GM12878 (cell line): Measurements from ENCODE around the gene RHNO1. TPM values are rescaled to one million over a fixed set of nuclear protein-coding genes. Genes with fewer than 3 reads are reported as not detected.

Source experiments
- ATAC-seq: fragments of 200-7000 bp; cut with Tn5 transposase; 3 replicates; pipeline ENCODE4 v1.9.1; 2020; ENCODE audit warnings: mild to moderate bottlenecking, moderate library complexity
- BruUV-seq: library from RNA; stranded (reverse); fragments of 400-500 nt; replicated peaks from 2 replicates; lab custom pipeline; 2021; lab: Mats Ljungman, UMichigan
- CTCF ChIA-PET: fragments of 300-600 bp; sonication (Branson Sonifier 250); formaldehyde crosslinking; extraction: SDS; loops from one replicate; lab custom pipeline; 2021; ENCODE audit warnings: inconsistent platforms; lab: Yijun Ruan, JAX
- POLR2A ChIA-PET: fragments of 350-600 bp; formaldehyde crosslinking; extraction: SDS; loops from one replicate; lab custom pipeline; 2021; ENCODE audit warnings: inconsistent platforms; lab: Charles Lee
- RAD21 ChIA-PET: fragments of 300-600 bp; sonication (Branson Sonifier 250); formaldehyde crosslinking; loops from one replicate; lab custom pipeline; 2023; ENCODE audit warnings: antibody characterized with exemption; ENCODE audit not compliant: unreplicated experiment; lab: Charles Lee
- SMC1A ChIA-PET: fragments of 300-600 bp; sonication (Branson Sonifier 250); formaldehyde crosslinking; loops from one replicate; lab custom pipeline; 2023; ENCODE audit not compliant: unreplicated experiment, uncharacterized antibody; lab: Charles Lee
- DNase-seq: peaks from one replicate; pipeline ENCODE4 v3.0.0-alpha.2; 2011; ENCODE audit warnings: low read depth, low spot score
- FAIRE-seq: peaks from 3 replicates; lab custom pipeline; 2011; peaks lifted over from hg19 to GRCh38; lab: Jason Lieb, UNC
- H2AFZ ChIP-seq: 2 replicates; pipeline ENCODE4 v1.6.0; 2011; ENCODE audit warnings: low read depth, low read length, control low read depth; ENCODE audit not compliant: control insufficient read depth
- H3K27ac ChIP-seq: 2 replicates; pipeline ENCODE4 v1.5.1; 2011; ENCODE audit warnings: control low read depth; ENCODE audit not compliant: control insufficient read depth, insufficient read depth
- H3K27me3 ChIP-seq, 2 experiments: replicated peaks in 1 of 2; 2 replicates each; pipeline versions ENCODE4 v1.6.0 to v1.6.1; 2011; ENCODE audit warnings: low read length in 1 of 2; ENCODE audit not compliant: control insufficient read depth in 2 of 2, insufficient read depth in 2 of 2
- H3K36me3 ChIP-seq, 2 experiments: 2 replicates each; pipeline ENCODE4 v1.5.1; 2011; ENCODE audit warnings: low read length in 1 of 2; ENCODE audit not compliant: control insufficient read depth in 2 of 2, insufficient read depth in 2 of 2
- H3K4me1 ChIP-seq: 2 replicates; pipeline ENCODE4 v1.6.1; 2011; ENCODE audit warnings: mild to moderate bottlenecking, low read length, moderate library complexity, mixed read lengths; ENCODE audit not compliant: control insufficient read depth, insufficient read depth
- H3K4me2 ChIP-seq: 2 replicates; pipeline ENCODE4 v1.6.0; 2011; ENCODE audit warnings: control low read depth; ENCODE audit not compliant: control insufficient read depth, insufficient read depth
- H3K4me3 ChIP-seq: fragments of 200-600 bp; sonication (generic); 2 replicates; pipeline ENCODE4 v1.5.1; 2016
- H3K79me2 ChIP-seq: 2 replicates; pipeline ENCODE4 v1.6.0; 2011; ENCODE audit warnings: low read length; ENCODE audit not compliant: control insufficient read depth, insufficient read depth
- H3K9ac ChIP-seq: 2 replicates; pipeline ENCODE4 v1.8.0; 2011; ENCODE audit warnings: low read length, control low read depth, mixed read lengths; ENCODE audit not compliant: control insufficient read depth, insufficient read depth
- H3K9me3 ChIP-seq: replicated peaks from 3 replicates; pipeline ENCODE4 v1.5.1; 2011; ENCODE audit warnings: mild to moderate bottlenecking, low read length; ENCODE audit not compliant: control insufficient read depth, insufficient read depth
- H4K20me1 ChIP-seq: 2 replicates; pipeline ENCODE4 v1.6.0; 2011; ENCODE audit not compliant: control insufficient read depth, insufficient read depth
- E2F4 ChIP-seq: IDR thresholded peaks from 2 replicates; pipeline ENCODE4 v1.6.1; 2012; ENCODE audit warnings: low read depth, low read length, improper control_type of control experiment
- EZH2 ChIP-seq: IDR thresholded peaks from 2 replicates; pipeline ENCODE4 v1.6.1; 2012; ENCODE audit warnings: low read depth, mild to moderate bottlenecking, control low read depth, inconsistent platforms, low read length, borderline replicate concordance; ENCODE audit not compliant: control insufficient read depth
- FOS ChIP-seq: IDR thresholded peaks from 3 replicates; pipeline ENCODE4 v1.6.1; 2011; ENCODE audit warnings: borderline replicate concordance; ENCODE audit not compliant: insufficient read length; ENCODE audit errors: extremely low read depth
- HDAC6 ChIP-seq: fragments of 200-600 bp; sonication (generic); IDR thresholded peaks from one replicate; pipeline ENCODE4 v1.8.0; 2017; ENCODE audit warnings: antibody characterized with exemption; ENCODE audit not compliant: unreplicated experiment
- IRF3 ChIP-seq: fragments of 450-650 bp; IDR thresholded peaks from 2 replicates; pipeline ENCODE4 v1.6.1; 2014; ENCODE audit warnings: mild to moderate bottlenecking
- NFYB ChIP-seq: IDR thresholded peaks from 2 replicates; pipeline ENCODE4 v1.6.1; 2011; ENCODE audit warnings: low read depth, mild to moderate bottlenecking, low read length, improper control_type of control experiment, moderate library complexity; ENCODE audit not compliant: insufficient read depth
- NRF1 ChIP-seq: conservative IDR thresholded peaks from 2 replicates; pipeline ENCODE4 v1.6.1; 2011; ENCODE audit warnings: mild to moderate bottlenecking, low read depth, low read length, improper control_type of control experiment
- PRDM15 ChIP-seq: fragments of 450-650 bp; formaldehyde crosslinking; IDR thresholded peaks from 2 replicates; pipeline ENCODE4 v1.4.0; 2020; ENCODE audit warnings: mild to moderate bottlenecking, moderate library complexity
- RCOR1 ChIP-seq: conservative IDR thresholded peaks from 2 replicates; pipeline ENCODE4 v1.6.1; 2012; ENCODE audit warnings: low read depth, low read length, improper control_type of control experiment
- RELA ChIP-seq: fragments of 450-650 bp; IDR thresholded peaks from 2 replicates; pipeline ENCODE4 v1.8.0; 2014; ENCODE audit warnings: borderline replicate concordance; ENCODE audit not compliant: partially characterized antibody
- RUNX3 ChIP-seq: IDR thresholded peaks from 2 replicates; pipeline ENCODE4 v1.6.1; 2012; ENCODE audit warnings: low read length, inconsistent platforms
- SMAD1 ChIP-seq: fragments of 450-650 bp; IDR thresholded peaks from 2 replicates; pipeline ENCODE4 v1.6.1; 2018; ENCODE audit warnings: mild to moderate bottlenecking, low read depth; ENCODE audit not compliant: partially characterized antibody
- TBL1XR1 ChIP-seq: IDR thresholded peaks from 2 replicates; pipeline ENCODE4 v1.6.1; 2012; ENCODE audit warnings: low read depth, low read length, improper control_type of control experiment
- USF2 ChIP-seq: IDR thresholded peaks from 2 replicates; pipeline ENCODE4 v1.6.1; 2011; ENCODE audit warnings: low read depth, low read length, improper control_type of control experiment, borderline replicate concordance
- ZBTB33 ChIP-seq: fragments of 450-650 bp; IDR thresholded peaks from 2 replicates; pipeline ENCODE4 v1.6.1; 2017; ENCODE audit warnings: mild to moderate bottlenecking
- ZNF217 ChIP-seq: fragments of 450-650 bp; IDR thresholded peaks from 2 replicates; pipeline ENCODE4 v1.6.1; 2017; ENCODE audit warnings: antibody characterized with exemption, mild to moderate bottlenecking
- ZNF622 ChIP-seq: fragments of 450-650 bp; IDR thresholded peaks from 2 replicates; pipeline ENCODE4 v1.6.1; 2017; ENCODE audit warnings: mild to moderate bottlenecking, inconsistent platforms
- WGBS: methylation state at CpG from one replicate; pipeline ENCODE4 v1.1.6; 2016; ENCODE audit warnings: low lambda C conversion rate; ENCODE audit not compliant: insufficient replicate concordance, insufficient coverage; ENCODE audit errors: missing lambda C conversion rate; 5-methylcytosine and 5-hydroxymethylcytosine counted together
- in situ Hi-C: fragments of 300-500 bp; cut with MboI; formaldehyde crosslinking; loops from 9 replicates; pipeline ENCODE4 v1.14.3; 2018; ENCODE audit warnings: mixed read lengths
- intact Hi-C: fragments of 100-400 bp; cut with micrococcal nuclease; formaldehyde crosslinking; loops from one replicate; pipeline ENCODE4 v1.14.2; 2022; ENCODE audit not compliant: unreplicated experiment
- polyA plus RNA-seq, 11 experiments: library from polyadenylated mRNA; depleted of rRNA in 4 of 11; unstranded in 6 of 11; stranded (reverse) in 5 of 11; fragments of >200 nt; fragmentation: Nextera tagmentation in 4 of 11; fragmentation: Illumina TruSeq in 1 of 11; extraction: Ambion mirVana in 4 of 11; extraction: Trizol in 1 of 11; gene quantifications; 1 replicate in 1 of 11; 2 replicates in 10 of 11; pipeline versions ENCODE4 v1.2.1 to v1.2.3, GENCODE V29; 2011 to 2016; ENCODE audit warnings: inconsistent platforms in 2 of 11, missing spikeins in 2 of 11, low read depth in 1 of 11
- total RNA-seq, 4 experiments: library from RNA; depleted of rRNA in 3 of 4; stranded (reverse); fragments of >200 nt in 3 of 4; fragmentation: Illumina TruSeq in 1 of 4; extraction: Trizol in 1 of 4; gene quantifications; 2 replicates each; pipeline versions ENCODE4 v1.2.1 to v1.2.3, GENCODE V29; 2013 to 2021

RHNO1 gene
- total and polyA plus RNA-seq, 10 of the 15 experiments (the other 5 are each of a cell fraction or from before 2014, with no cell fraction given) = 27.9 to 91.6 (median 49.3) TPM

- in situ Hi-C loops = no loop called here
- TF ChIP-seq HDAC6 (no peak), TBL1XR1 (no peak), RELA (no peak), USF2 (no peak), RCOR1 (no peak), IRF3 (no peak), E2F4 (no peak), RUNX3 (no peak), ZNF622 (no peak), SMAD1 (no peak), PRDM15 (CRISPR knock-in tag) (no peak), FOS (no peak), NRF1 (no peak), NFYB (no peak), ZBTB33 (no peak), EZH2 (no peak), ZNF217 (no peak)
Measured at GRCh38 chr12:2833327-2833726, 43.7 kb upstream of the RHNO1 start.

More at GRCh38 chr12:2833327-2833726, 43.7 kb upstream of the RHNO1 start:
- intact Hi-C loops = no loop called here
- H3K36me3 ChIP-seq = peaks cover 0 to 2% of the 10 kb centered on the region in 2 experiments; a peak in 3 of 4 replicates
- WGBS = 79% methylated on average over 5 of the region's 5 CpGs
- no peaks in the 10 kb centered on the region for H3K79me2 ChIP-seq
- ChIA-PET POLR2A (no interaction called here), SMC1A (no interaction called here), CTCF (no interaction called here), RAD21 (no interaction called here)
- ATAC-seq (no peak), FAIRE-seq (no peak), DNase-seq (no peak)
- no peaks in the 10 kb centered on the region for H3K4me1 ChIP-seq
- H3K9ac ChIP-seq = no peak overlapping the region
- no peak overlapping the region for H2AFZ ChIP-seq
- H4K20me1 ChIP-seq = no peaks in the 10 kb centered on the region
- no peak overlapping the region for H3K4me2 ChIP-seq
- H3K9me3 ChIP-seq = no peaks in the 10 kb centered on the region
- H3K27ac ChIP-seq = no peak overlapping the region
- H3K4me3 ChIP-seq = no peak overlapping the region
- no peaks in the 10 kb centered on the region for H3K27me3 ChIP-seq
- no TSS peak for BruUV-seq
